NCI-H1930 (cell line): ENCODE measurements around the gene KNSTRN.

Experiments used
- DNase-seq, 2 experiments: peaks; one replicate each; lab custom pipeline; 2025; lab: John Stamatoyannopoulos, UW

KNSTRN gene

DNA sequence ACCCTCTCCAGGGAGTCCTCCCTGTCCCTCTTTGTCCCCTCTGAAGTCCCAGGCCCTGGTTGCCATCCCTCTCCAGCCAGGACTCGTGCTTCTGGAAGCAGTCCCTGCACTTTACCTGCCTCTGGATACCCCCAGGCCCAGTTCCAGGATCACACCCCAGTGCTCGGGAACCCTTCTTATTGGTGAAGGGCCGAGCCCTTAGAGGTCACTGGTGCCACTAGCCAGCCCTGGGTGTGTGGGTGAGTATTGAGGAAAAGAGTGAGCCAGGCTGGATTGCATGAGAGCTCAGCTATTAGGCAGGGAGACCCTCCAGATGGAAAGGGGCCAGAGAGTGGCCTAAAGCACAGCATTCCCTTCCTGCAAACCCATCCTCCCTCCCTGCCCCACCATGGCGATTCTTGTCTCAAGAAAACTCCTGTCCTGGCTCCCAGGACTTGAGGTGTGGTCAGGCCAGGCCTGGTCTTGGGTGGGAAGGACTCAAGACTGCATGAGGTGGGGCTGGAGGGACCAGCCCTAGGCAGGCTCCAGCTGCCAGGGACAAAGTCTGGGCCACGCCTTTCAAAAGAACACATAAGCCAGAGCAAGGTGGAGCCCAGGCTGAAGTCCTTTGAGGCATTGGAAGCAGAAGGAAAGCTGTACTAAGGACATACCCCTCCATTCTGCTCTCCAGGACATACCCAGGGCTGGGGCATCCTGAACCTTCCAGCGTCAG is 36.5 kb upstream of the KNSTRN start:
- no peak for DNase-seq

DNA sequence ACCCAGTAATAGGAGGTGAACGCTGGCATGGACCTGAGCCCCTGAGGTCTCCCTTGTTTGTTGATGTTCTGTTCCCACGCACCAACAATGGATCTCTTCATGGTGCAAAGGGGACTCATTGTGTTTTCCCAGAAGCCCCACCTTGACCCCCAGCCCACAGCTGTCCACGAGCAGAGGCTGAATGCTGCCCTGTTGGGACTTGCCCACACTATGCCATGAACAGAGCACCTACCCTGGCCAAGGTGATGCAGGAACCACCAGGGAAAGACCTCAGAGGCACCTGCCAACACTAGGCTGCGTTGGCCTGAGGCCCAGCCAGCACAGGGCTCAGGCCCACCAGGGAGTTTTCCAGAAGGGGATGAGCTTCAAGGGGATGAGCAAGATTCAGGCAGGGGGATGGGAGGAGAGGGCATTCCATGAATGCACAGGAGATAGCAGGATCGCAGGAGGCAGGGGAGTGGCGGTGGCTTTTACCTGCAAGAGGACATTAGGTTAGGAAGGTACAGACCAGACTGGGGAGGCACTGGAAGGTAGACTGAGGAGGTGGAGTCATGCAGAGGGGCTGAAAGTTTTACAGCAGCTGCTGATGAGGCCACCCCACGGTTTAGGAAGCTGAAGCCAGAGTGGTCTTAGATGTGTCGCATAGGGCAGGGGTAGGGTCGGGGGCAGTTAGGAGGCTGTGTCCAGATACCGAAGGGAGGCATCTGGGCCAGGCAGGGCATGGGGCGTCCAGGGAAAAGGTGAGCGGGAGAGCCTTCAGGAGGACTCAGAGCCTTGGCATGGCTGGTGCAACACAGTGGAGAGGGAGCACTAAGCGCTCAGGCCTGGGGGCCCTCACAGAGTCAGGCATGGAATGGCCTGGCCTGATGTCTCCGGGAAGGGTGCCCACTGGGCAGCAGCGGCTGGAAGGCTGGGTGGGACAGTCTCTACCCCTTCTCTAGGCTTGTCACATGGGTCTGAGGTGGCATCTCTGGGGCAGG is 35.7 kb upstream of the KNSTRN start:
- DNase-seq = no peak

DNA sequence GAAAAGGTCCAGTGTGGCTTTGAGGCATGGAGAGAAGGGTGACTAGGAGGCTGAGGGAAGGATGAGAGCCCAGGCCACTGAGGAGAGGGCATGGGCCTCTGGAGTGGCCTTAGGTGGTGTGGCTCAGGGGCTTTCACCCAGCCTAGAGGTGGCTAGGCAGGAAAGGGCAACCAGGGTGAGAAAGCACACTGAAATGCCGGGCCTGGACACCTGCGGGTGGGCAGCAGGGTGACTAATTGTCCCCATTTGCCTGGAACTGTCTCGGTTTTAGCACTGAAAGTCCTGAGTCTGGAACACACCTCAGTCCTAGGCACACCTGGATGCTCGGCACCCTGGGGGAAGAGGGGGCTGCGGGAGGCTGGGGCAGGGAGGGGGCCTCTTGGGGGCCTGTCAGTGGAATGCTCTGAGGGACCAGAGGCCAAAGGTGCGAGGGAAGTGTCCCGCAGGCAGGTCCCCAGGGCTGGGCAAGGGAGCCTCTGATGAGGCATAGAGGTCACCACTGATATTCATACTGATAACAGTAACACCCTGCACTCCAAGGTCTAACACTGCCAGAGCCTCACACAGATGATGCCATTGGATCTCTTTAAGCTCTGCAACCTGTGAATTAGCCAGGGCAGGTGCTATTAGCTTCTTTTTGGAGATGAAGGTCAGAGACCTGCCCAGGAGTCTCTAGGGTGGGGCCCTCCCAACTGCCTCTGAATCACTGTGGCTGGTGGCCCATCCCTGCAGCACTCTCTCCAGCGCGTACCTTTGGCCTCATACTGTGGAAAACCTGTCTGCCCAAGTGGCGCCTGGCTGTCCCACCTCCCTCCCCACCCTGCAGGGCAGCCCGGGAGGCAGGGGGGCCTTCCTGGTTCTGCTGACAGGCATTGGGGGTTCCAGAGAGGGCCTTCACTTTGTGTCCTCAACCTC is 34.7 kb upstream of the KNSTRN start:
- DNase-seq = no peak

DNA sequence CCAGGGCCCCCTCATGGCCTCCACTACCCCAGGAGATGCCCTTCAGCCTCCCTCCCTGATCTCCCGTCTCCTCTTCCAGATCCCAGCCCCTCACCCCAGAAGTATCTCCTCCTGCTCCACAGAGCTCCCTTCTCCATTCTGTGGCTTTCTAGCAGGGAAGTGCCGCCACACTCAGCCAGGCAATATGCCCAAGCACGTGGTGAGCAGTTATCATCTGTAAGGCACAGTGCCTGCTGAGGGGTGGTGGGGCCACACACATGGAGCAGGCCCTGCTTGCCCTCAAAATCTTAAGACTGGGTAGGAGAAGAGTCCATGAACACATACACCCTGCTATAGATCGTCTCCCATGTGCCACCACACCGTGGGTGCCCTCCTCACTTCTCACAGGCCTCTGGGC is 34.0 kb upstream of the KNSTRN start:
- no peak for DNase-seq

DNA sequence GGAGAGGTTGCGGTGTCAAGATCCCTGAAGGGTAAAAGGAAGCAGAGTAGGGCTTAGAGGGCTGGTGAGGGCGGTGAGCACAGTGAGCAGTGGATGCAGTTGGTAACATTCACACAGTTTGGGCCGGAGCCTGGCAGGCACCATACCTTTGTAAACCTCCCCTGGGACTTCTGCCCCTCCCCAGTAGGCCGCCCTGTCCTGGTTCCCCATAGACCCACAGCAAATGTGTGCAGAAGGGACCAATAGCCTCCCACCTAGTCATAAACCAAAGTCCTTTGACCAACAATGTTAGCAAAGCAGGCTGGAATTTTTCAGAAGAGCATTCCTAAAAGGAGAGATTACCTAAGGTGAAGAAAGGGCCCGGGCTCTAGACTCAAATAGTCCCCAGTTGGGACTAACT is 33.4 kb upstream of the KNSTRN start:
- DNase-seq = no peak

DNA sequence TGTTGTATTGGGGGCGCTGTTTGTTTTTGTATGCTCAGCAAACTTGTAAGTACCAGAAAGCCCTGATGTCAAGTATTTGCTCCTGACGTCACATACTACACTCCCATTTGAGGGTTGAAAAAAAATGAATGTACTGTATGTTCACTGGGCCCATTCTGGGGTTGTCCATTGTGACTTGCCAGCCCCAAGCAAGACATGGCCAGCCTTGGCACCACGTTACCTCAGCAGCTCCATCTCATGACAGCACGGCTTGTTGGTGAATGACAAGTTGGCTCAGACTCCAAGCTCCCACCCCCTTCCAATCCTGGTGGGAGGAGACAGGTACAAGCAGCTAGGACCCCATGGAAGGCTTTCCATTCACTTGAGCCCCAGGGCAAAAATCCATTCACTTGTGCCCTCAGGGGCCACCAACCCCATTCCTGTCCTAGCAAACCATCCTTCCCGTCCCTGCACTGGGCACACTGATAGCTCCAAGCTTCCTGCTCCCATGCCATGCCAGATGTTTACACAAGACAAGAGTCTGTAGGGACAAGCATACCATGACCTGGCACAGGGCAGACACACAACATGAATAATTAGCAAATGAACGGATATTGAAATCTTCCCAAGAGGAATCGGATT is 30.1 kb upstream of the KNSTRN start:
- DNase-seq = no peak

DNA sequence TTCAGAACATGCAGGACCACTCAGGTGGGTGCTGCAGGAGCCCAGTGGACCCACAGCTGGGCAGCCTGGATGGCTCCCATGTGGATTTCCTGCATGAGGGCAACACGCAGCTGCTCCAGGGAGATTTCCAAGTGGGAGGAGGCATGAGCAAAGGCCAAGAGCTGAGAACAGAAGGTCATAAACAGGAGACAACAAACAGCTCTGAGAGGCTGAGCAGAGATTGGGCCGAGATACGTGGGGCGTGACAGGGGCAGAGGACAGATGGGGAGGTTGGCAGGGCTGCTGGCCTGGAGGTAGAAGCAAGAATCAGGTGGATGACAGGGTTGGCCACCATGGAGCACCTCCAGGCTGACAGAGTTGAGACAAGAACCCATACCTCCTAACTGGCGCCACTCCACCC is 28.8 kb upstream of the KNSTRN start:
- no peak for DNase-seq

DNA sequence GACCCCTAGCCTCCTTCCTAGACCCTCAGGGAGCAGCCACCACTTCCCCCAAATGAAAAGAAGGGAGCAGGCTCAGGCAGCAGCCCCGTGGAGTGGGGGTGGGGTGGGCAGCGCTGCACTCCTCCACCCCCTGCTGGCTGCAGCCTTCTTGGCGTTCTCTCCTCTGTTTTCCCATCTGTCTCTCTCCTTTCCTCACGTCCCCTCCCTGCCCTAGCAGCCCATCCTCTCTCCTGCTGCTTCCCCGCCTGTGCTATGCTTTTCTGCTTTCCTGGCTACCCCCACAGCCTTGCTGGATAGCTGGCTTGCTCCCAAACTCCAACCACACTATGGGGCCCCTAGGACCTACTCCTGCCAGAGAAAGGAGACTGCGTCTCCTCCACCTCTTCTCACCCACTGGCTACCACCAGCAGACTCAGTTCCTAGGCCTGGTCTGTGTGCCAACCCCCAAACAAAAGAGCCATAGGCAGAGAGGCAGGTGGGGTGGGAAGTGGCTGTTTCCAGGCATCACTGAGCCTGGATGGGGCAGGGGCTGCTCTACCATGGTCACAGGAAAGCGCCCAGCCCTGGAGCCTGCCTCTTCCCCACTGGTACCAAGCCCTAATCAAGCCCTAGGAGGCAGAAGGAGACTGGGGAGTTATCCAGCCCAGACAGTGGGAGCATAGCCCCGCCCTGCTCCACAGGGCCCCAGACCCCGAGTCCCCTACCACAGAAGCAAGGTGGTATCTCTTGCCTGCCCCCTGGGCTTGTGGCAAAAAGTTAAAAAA is 27.9 kb upstream of the KNSTRN start:
- no peak for DNase-seq

DNA sequence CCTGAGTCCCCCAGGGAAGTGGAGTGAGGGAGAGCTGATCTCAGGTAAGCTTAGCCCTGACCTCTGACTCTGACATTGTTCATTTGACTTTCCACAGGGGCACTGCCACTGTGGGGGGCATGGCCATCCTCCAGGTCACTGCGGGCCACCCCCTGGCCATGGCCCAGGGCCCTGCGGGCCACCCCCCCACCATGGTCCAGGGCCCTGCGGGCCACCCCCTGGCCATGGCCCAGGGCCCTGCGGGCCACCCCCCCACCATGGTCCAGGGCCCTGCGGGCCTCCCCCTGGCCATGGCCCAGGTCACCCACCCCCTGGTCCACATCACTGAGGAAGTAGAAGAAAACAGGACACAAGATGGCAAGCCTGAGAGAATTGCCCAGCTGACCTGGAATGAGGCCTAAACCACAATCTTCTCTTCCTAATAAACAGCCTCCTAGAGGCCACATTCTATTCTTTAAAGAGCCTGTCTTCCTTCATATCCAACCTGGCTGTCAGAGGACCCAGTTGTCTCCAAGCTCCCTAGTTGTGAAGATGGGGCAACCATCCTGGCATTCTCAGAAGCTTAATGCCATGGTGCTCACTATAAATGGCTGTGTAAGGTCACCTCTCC is 26.4 kb upstream of the KNSTRN start:
- DNase-seq = no peak

DNA sequence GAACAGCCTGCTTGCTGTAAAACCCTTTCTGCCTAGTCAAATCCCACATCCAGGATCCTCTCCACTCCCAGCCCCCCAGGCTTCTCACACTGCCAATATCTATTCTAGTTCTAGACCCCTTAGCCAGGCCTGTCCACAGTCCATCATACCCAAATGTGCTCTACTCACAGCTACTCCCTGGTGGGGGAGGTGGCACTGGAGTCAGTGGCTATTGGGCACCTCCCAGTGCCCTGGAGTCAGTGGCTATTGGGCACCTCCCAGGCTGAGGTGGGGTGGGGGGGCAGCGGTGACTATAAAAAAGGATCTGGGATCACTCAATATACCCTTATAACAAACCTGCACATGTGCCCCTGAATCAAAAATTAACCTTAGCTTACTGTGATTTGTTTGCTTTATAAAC is 25.3 kb upstream of the KNSTRN start:
- no peak for DNase-seq

DNA sequence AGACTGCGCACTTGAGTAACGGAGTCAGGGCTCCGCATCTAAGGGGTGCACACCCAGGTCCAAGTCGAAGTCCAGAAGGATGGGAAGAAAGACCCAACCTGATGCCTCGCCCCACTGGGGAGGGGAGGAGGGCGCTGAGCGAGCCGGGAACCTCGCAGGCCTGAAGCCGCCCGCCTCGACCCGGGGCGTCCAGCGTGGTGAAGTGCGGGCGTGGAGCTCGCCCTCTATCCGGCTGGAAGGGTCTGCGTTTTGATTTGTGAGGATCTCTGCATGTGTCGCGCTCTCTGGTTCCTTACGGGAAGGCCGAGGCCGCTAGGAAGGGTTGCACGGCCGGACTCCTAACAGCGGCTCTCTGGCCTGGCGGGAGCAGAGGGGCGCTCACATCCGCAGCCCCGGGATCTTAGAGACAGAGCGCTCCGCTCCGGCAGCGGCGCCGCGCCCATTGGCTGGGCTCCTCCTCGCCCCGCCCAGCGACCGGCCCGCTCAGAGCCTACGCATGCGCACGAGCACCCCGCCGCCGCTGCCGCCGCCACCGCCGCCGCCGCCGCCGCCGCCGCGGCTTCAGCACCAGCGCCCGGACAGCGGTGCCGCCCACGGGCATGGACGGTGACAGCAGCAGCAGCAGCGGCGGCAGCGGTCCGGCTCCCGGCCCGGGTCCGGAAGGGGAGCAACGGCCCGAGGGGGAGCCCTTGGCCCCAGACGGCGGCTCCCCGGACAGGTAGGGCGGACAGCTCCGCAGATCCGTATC is 24.6 kb upstream of the KNSTRN start, which contains the start of gene DISP2:
Gene DISP2, plus strand, starts transcription at position 497 of the 748 bp plus-strand sequence. Its CDS starts 103 bp downstream, at position 600.
- peak; percentile 67 to 72 for DNase-seq

DNA sequence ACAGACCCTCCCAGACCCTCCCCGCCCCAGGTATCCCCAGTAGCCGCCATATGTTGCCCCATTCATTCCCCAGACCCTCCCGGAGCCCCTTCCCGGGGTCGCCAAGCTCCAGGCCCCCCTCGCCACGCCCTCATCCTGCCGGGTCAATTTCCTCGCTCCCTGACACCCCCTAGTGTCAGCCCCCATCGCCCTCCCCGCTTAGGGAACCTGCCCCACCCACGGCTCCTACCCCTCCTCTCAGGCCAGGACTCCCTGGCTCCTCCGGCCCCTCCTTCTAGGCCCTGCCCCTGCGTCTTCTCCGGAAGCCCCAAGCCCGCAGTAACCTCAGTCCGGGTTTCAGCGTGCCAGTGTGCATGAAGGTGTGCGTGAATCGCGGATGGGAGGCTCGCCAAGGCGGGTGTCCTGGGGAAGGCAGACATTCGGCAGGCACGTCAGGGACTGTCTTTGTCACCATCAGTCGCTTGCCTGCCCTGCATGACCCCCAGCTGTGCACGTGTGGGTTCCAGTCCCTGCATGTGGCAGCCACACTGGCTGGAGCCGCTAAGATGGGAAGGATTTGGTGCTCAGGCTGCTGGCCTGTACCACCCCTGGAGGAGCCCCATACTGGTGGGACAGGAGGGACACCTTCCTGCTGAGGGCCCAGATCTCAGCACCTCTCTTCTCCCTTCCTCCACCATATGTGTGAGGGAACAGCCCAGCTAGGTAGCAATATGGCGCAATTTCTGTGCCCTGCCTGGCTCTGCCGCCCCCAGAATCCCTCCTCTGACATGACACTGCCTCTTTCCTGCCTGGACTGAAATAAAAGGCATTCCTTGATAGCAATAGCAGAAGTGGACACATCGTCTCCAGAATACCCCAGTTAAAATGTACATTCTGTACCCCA is 23.8 kb upstream of the KNSTRN start:
- DNase-seq = no peak

DNA sequence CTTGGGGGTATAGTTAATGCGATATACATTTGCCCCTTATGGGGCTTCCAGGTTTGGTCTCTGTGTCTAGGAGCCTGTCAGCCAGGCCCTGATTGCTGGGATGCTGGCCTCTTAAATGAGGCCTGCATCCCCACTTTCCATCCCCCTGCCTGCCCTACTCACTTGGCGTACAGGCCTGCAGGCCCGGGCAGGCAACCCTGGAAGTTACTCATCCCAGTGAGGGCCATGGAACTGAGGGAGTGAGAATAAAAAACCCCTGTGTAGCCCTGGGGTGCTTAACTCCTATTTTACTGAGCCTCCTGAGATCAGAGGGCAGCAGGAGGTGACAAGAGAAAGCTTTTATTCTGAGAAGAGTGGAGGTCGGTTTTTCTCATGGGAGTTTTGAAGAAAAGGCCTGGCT is 22.5 kb upstream of the KNSTRN start:
- no peak for DNase-seq

DNA sequence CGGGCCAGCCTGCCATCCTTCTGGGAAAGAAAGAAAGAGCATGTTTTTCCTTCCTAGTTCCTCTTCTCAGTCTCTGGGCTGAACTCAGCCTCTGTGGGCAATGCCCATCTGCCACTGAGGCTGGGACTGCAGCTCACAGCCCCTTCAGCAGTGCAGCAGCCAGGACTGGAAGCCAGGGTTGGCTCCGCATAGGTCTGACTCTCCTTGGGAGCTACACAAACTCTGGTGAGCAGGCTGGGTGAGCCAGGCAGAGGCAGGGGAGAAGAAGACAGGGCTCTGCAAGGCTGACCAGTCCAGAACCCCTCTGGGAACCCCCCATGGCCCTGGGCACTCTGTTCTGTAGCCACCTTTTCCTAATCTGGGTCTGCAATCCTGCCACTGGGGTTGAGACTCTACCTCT is 20.9 kb upstream of the KNSTRN start:
- no peak for DNase-seq

DNA sequence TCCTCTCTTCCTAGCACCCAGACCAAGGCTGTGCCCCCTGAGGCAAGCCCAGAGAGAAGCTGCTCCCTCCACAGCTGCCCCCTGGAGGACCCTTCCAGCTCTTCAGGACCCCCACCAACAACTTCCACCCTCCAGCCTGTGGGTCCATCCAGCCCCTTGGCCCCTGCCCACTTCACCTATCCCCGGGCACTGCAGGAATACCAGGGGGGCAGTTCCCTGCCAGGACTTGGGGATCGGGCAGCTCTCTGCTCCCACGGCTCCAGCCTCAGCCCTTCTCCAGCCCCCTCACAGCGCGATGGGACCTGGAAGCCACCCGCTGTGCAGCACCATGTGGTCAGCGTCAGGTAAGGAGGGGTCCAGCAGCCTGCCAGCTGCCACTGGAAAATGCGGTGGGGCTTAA is 18.9 kb upstream of the KNSTRN start:
- no peak for DNase-seq

DNA sequence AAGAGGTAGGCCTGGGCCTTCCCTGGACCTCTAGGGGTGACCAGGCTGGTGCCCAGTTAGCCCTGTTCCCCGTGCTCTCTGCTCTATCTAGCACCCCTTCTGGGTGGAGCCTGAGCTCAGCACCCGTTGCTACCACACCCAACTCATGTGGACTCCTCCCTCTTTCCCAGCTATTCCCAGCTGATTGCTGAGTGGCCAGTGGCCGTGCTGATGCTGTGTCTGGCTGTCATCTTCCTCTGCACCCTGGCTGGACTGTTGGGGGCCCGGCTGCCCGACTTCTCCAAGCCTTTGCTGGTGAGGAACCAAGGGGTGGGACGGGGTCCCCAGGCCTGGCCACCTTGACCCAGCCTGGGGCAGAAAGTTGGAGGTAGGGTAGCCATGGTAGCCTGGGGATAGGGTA is 18.3 kb upstream of the KNSTRN start:
- no peak for DNase-seq

DNA sequence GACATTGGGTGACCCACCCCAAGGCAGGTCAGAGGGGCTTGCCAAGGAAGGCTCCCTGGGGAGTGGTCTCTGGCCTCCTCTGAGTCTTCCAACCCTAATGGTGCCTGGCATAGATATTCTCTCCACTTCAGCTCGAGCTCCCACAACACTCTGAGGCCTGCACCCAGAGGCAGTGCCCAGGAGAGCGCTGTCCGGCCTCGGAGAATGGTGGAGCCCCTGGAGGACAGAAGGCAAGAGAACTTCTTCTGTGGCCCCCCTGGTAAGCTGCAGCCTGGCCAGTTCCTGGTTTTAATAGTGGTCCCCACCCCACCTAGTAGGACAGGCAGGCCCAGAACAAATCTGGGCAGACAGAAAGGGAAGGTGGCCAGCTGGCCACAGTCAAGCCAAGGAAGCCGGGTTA is 17.5 kb upstream of the KNSTRN start:
- no peak for DNase-seq

DNA sequence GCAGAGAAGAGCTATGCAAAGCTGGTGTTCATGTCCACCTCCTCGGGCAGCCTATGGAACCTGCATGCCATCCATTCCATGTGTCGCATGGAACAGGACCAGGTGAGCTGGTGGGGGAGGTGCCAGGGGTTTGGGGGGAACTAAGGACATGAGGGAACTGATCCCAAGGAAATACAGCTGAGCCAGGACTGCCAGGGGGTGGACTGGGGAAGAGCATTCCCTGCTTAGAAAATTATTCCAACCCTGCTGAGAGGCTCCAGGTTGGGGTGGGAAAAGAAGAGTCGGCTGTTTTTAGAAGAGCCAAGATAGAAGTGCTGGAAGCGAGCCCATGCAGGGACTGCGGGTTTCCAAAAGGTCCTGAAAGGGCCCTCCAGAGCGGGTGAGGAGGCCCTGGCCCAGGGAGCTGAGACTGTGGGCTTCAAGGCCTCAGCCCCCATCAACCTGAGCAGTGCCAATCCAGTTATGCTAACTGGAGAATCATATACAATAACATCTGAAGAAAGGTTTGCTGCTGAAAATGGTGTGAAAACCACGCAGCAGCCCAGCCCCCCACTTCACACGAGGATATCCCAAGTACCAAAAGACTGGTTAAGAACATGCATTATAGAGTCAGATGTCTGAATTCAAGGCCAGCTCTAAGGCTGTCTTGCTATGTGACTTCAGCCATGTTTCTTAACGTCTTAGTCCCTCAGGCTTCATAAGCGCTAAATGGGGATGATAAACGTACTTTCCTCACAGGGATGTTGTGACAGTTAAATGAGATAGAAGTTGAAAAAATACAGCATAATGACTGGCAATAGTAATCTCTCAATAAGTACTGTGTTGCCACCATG is 16.7 kb upstream of the KNSTRN start:
- no peak for DNase-seq
